Measurements from ENCODE around the gene LAMC1. TPM values are rescaled to one million over a fixed set of nuclear protein-coding genes. Genes with fewer than 3 reads are reported as not detected.

The LAMC1 gene
- total RNA-seq, 4 donors from 2014 or later: 387 to 474 (median 408) TPM

GRCh38 chr1:183178545-183178944 lies 155.3 kb downstream of the LAMC1 start:
- no peaks in the 10 kb centered on the region for H3K9me3 ChIP-seq
- no peak for DNase-seq (ENCODE audit: extremely low spot score)
- H3K36me3 ChIP-seq: no peaks in the 10 kb centered on the region
- no peaks in the 10 kb centered on the region for H3K27me3 ChIP-seq
- no peak overlapping the region for H3K27ac ChIP-seq (replicated peaks in 1 of 4)
- 64% methylated on average over 7 of the region's 7 CpGs for whole genome bisulfite sequencing
- no peak overlapping the region for H3K4me3 ChIP-seq
- TF ChIP-seq, protein P1, sequence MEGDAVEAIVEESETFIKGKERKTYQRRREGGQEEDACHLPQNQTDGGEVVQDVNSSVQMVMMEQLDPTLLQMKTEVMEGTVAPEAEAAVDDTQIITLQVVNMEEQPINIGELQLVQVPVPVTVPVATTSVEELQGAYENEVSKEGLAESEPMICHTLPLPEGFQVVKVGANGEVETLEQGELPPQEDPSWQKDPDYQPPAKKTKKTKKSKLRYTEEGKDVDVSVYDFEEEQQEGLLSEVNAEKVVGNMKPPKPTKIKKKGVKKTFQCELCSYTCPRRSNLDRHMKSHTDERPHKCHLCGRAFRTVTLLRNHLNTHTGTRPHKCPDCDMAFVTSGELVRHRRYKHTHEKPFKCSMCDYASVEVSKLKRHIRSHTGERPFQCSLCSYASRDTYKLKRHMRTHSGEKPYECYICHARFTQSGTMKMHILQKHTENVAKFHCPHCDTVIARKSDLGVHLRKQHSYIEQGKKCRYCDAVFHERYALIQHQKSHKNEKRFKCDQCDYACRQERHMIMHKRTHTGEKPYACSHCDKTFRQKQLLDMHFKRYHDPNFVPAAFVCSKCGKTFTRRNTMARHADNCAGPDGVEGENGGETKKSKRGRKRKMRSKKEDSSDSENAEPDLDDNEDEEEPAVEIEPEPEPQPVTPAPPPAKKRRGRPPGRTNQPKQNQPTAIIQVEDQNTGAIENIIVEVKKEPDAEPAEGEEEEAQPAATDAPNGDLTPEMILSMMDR (IDR thresholded peaks at IDR 0.05): no peak
- TF ChIP-seq EP300 (IDR thresholded peaks at IDR 0.05) (no peak), POLR2AphosphoS5 (IDR thresholded peaks at IDR 0.05) (no peak), POLR2A (IDR thresholded peaks at IDR 0.05; ENCODE audit: low read depth) (no peak)
- intact Hi-C loops (cut with DNase I): no loop called here
- H3K4me1 ChIP-seq: peaks cover 15 to 41% (median 35%) of the 10 kb centered on the region in 4 donors

GRCh38 chr1:183179033-183179432 lies 155.8 kb downstream of the LAMC1 start:
- Histone ChIP-seq H3K27ac (replicated peaks in 1 of 4) (peak overlapping the region in 3 of 4 donors; percentile 20 to 80 (median 78)), H3K9me3 (no peaks in the 10 kb centered on the region), H3K27me3 (no peaks in the 10 kb centered on the region), H3K4me1 (peaks cover 15 to 41% (median 35%) of the 10 kb centered on the region in 4 donors), H3K36me3 (no peaks in the 10 kb centered on the region), H3K4me3 (no peak overlapping the region)
- TF ChIP-seq, protein P1 (IDR thresholded peaks at IDR 0.05): no peak
- no peak for TF ChIP-seq POLR2AphosphoS5 (IDR thresholded peaks at IDR 0.05)
- TF ChIP-seq EP300 (IDR thresholded peaks at IDR 0.05): no peak
- no peak for TF ChIP-seq POLR2A (IDR thresholded peaks at IDR 0.05; ENCODE audit: low read depth)
- DNase-seq (ENCODE audit: extremely low spot score): no peak
- intact Hi-C loops (cut with DNase I): no loop called here
- 88% methylated on average over 2 of the region's 2 CpGs for WGBS

DNA sequence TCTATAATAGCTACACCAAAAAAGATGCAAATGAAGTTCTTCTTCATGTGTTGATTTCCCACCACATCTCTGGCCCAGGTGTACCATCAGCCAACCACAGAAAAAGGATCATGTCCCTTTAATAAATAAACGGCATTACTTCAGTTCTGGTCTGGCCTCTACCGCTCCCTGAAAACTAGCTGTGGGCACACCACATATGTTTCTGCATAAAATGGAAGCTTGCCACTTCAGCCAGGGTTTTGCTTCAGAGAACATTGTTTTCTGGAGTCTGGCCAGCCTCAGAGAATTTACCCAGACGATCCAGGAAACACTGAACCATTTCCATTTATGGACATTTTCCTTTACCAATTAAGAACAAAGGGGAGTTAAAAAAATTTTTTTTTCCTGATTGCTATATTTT lies 157.0 kb downstream of the LAMC1 start:
- intact Hi-C loops (cut with DNase I): no loop called here

GRCh38 chr1:183180634-183181056 lies 157.4 kb downstream of the LAMC1 start:
- TF ChIP-seq POLR2AphosphoS5 (IDR thresholded peaks at IDR 0.05): peak in 1 of 2 donors; percentile 45
- TF ChIP-seq EP300 (IDR thresholded peaks at IDR 0.05): no peak
- TF ChIP-seq POLR2A (IDR thresholded peaks at IDR 0.05; ENCODE audit: low read depth): no peak
- Histone ChIP-seq H3K4me1 (peaks cover 15 to 42% (median 38%) of the 10 kb centered on the region in 4 donors), H3K9me3 (no peaks in the 10 kb centered on the region), H3K27ac (replicated peaks in 1 of 4) (peak overlapping the region; percentile 68 to 80 (median 78)), H3K36me3 (no peaks in the 10 kb centered on the region), H3K4me3 (no peak overlapping the region), H3K27me3 (no peaks in the 10 kb centered on the region)
- WGBS: 36% methylated on average over 3 of the region's 3 CpGs
- intact Hi-C loops (cut with DNase I): no loop called here
- DNase-seq (ENCODE audit: extremely low spot score): no peak

More for the DNA sequence above, 157.0 kb downstream of the LAMC1 start:
- no peak for DNase-seq (ENCODE audit: extremely low spot score)
- no peaks in the 10 kb centered on the region for H3K9me3 ChIP-seq
- peak overlapping the region; percentile 68 to 80 (median 78) for H3K27ac ChIP-seq (replicated peaks in 1 of 4)
- WGBS: 8% methylated on average over 3 of the region's 3 CpGs
- H3K4me1 ChIP-seq: peaks cover 15 to 41% (median 35%) of the 10 kb centered on the region in 4 donors
- TF ChIP-seq EP300 (IDR thresholded peaks at IDR 0.05) (no peak), POLR2AphosphoS5 (IDR thresholded peaks at IDR 0.05) (peak; percentile 45 to 59), POLR2A (IDR thresholded peaks at IDR 0.05; ENCODE audit: low read depth) (no peak)
- H3K36me3 ChIP-seq: no peaks in the 10 kb centered on the region
- no peak overlapping the region for H3K4me3 ChIP-seq
- no peaks in the 10 kb centered on the region for H3K27me3 ChIP-seq

GRCh38 chr1:183185941-183186490 lies 162.8 kb downstream of the LAMC1 start, which contains the start of gene LAMC2:
TSS of gene LAMC2 (plus strand) at chr1:183186264. CDS start at chr1:183186353, 89 bp downstream.
- no peak for DNase-seq (ENCODE audit: extremely low spot score)
- TF ChIP-seq POLR2A (IDR thresholded peaks at IDR 0.05; ENCODE audit: low read depth): no peak
- peak; percentile 72 to 76 for TF ChIP-seq POLR2AphosphoS5 (IDR thresholded peaks at IDR 0.05)
- TF ChIP-seq, protein P1 (IDR thresholded peaks at IDR 0.05): peak; percentile 44 to 55 (median 53)
- WGBS: 11% methylated on average over 12 of the region's 30 CpGs
- no peaks in the 10 kb centered on the region for H3K9me3 ChIP-seq
- H3K4me1 ChIP-seq: peaks cover 5 to 30% (median 16%) of the 10 kb centered on the region in 4 donors
- peak within 1 kb of the TSS; percentile 48 to 59 (median 55) for H3K4me3 ChIP-seq
- H3K27me3 ChIP-seq: no peaks in the 10 kb centered on the region
- intact Hi-C loops (cut with DNase I): loop anchor here (5.0 kb wide), 1 partner anchor 44 kb away; no protein-coding TSS in a partner anchor
- H3K36me3 ChIP-seq: no peaks in the 10 kb centered on the region
- H3K27ac ChIP-seq (replicated peaks in 1 of 4): peak within 1 kb of the TSS; percentile 72 to 86 (median 80)
